HEK293 (cell line): ENCODE results near the gene ATP4A.

Experiments used
- CTCF ChIA-PET: fragments of 350-600 bp; formaldehyde crosslinking; extraction: SDS; loops from one replicate; lab custom pipeline; 2021; ENCODE audit warnings: antibody characterized with exemption; lab: Yijun Ruan, JAX
- POLR2A ChIA-PET: fragments of 300-600 bp; formaldehyde crosslinking; extraction: SDS; loops from one replicate; lab custom pipeline; 2020; ENCODE audit warnings: antibody characterized with exemption, inconsistent platforms; lab: Yijun Ruan, JAX
- H3K27ac ChIP-seq: fragments of 200-500 bp; sonication (Bioruptor generic); 2 replicates; pipeline ENCODE4 v1.5.1; 2014; ENCODE audit warnings: low read depth, low read length, control low read depth, inconsistent platforms; ENCODE audit errors: extremely low read depth
- H3K36me3 ChIP-seq, 2 experiments: fragments of 200-500 bp in 1 of 2; sonication (Bioruptor generic) in 1 of 2; 1 replicate in 1 of 2; 2 replicates in 1 of 2; pipeline ENCODE4 v1.5.1; 2014 to 2017; ENCODE audit warnings: inconsistent platforms in 2 of 2, low read length in 2 of 2; ENCODE audit not compliant: control insufficient read depth in 2 of 2, insufficient read depth in 1 of 2
- H3K4me1 ChIP-seq: fragments of 200-500 bp; sonication (Bioruptor generic); 2 replicates; pipeline ENCODE4 v1.5.1; 2014; ENCODE audit warnings: mild to moderate bottlenecking, low read length, inconsistent platforms; ENCODE audit not compliant: control insufficient read depth, insufficient read depth
- H3K4me3 ChIP-seq: 2 replicates; pipeline ENCODE4 v1.5.1; 2011; ENCODE audit warnings: low read depth, mild to moderate bottlenecking, control low read depth, low read length, moderate library complexity
- H3K9me3 ChIP-seq: fragments of 200-500 bp; sonication (Bioruptor generic); 2 replicates; pipeline ENCODE4 v1.5.1; 2014; ENCODE audit warnings: low read depth, low read length, inconsistent platforms; ENCODE audit not compliant: control insufficient read depth, insufficient read depth
- ATF2 ChIP-seq: fragments of 450-650 bp; formaldehyde crosslinking; IDR thresholded peaks from 2 replicates; pipeline ENCODE4 v1.5.1; 2016; ENCODE audit warnings: missing biosample characterization, missing genetic modification characterization, low read depth
- FEZF1 ChIP-seq: fragments of 450-650 bp; formaldehyde crosslinking; IDR thresholded peaks from 2 replicates; pipeline ENCODE4 v1.5.1; 2016; ENCODE audit warnings: missing biosample characterization, missing genetic modification characterization
- HIC1 ChIP-seq: fragments of 450-650 bp; formaldehyde crosslinking; IDR thresholded peaks from 2 replicates; pipeline ENCODE4 v1.5.1; 2016; ENCODE audit warnings: missing biosample characterization, missing genetic modification characterization
- IKZF3 ChIP-seq: fragments of 450-650 bp; IDR thresholded peaks from 2 replicates; pipeline ENCODE4 v1.5.0; 2018; ENCODE audit warnings: missing biosample characterization, mild to moderate bottlenecking, missing genetic modification characterization, moderate library complexity
- KLF7 ChIP-seq: fragments of 450-650 bp; formaldehyde crosslinking; IDR thresholded peaks from 2 replicates; pipeline ENCODE4 v1.5.1; 2016; ENCODE audit warnings: missing biosample characterization, missing genetic modification characterization, borderline replicate concordance
- KLF9 ChIP-seq: fragments of 450-650 bp; formaldehyde crosslinking; IDR thresholded peaks from 2 replicates; pipeline ENCODE4 v1.5.1; 2016; ENCODE audit warnings: missing biosample characterization, missing genetic modification characterization, low read depth
- MEIS1 ChIP-seq: sonication (generic); formaldehyde crosslinking; IDR thresholded peaks from 2 replicates; pipeline ENCODE4 v1.8.1; 2022; ENCODE audit warnings: missing genetic modification reagents, mild to moderate bottlenecking, borderline replicate concordance
- OVOL3 ChIP-seq: fragments of 450-650 bp; formaldehyde crosslinking; IDR thresholded peaks from 2 replicates; pipeline ENCODE4 v1.5.1; 2016; ENCODE audit warnings: missing biosample characterization, missing genetic modification characterization
- PRDM1 ChIP-seq: fragments of 450-650 bp; formaldehyde crosslinking; IDR thresholded peaks from 2 replicates; pipeline ENCODE4; 2016; ENCODE audit warnings: missing biosample characterization, missing genetic modification characterization
- SP2 ChIP-seq: fragments of 450-650 bp; formaldehyde crosslinking; IDR thresholded peaks from 2 replicates; pipeline ENCODE4 v1.5.1; 2016; ENCODE audit warnings: missing biosample characterization, missing genetic modification characterization
- SP3 ChIP-seq: fragments of 450-650 bp; formaldehyde crosslinking; IDR thresholded peaks from 2 replicates; pipeline ENCODE4 v1.5.1; 2016; ENCODE audit warnings: missing biosample characterization, missing genetic modification characterization
- TRIM28 ChIP-seq: IDR thresholded peaks from 2 replicates; pipeline ENCODE4 v1.6.1; 2011; ENCODE audit warnings: low read length, control low read depth, borderline replicate concordance
- ZNF16 ChIP-seq: fragments of 450-650 bp; formaldehyde crosslinking; IDR thresholded peaks from 2 replicates; pipeline ENCODE4 v1.5.1; 2016; ENCODE audit warnings: low read depth, missing biosample characterization, missing genetic modification characterization
- ZNF223 ChIP-seq: fragments of 450-650 bp; formaldehyde crosslinking; IDR thresholded peaks from 2 replicates; pipeline ENCODE4 v1.5.1; 2016; ENCODE audit warnings: missing biosample characterization, missing genetic modification characterization
- ZNF350 ChIP-seq: fragments of 450-650 bp; formaldehyde crosslinking; IDR thresholded peaks from 2 replicates; pipeline ENCODE4 v1.5.0; 2017; ENCODE audit warnings: missing biosample characterization, mild to moderate bottlenecking, missing genetic modification characterization
- ZNF416 ChIP-seq: fragments of 450-650 bp; formaldehyde crosslinking; IDR thresholded peaks from 2 replicates; pipeline ENCODE4 v1.5.1; 2016; ENCODE audit warnings: missing biosample characterization, missing genetic modification characterization
- ZNF423 ChIP-seq: fragments of 450-650 bp; formaldehyde crosslinking; IDR thresholded peaks from 2 replicates; pipeline ENCODE4 v1.5.1; 2016; ENCODE audit warnings: missing biosample characterization, missing genetic modification characterization
- ZNF426 ChIP-seq: fragments of 450-650 bp; formaldehyde crosslinking; IDR thresholded peaks from 2 replicates; pipeline ENCODE4 v1.5.1; 2017; ENCODE audit warnings: missing biosample characterization, missing genetic modification characterization, mild to moderate bottlenecking, inconsistent platforms, moderate library complexity
- ZNF473 ChIP-seq: fragments of 450-650 bp; formaldehyde crosslinking; IDR thresholded peaks from 2 replicates; pipeline ENCODE4 v1.5.1; 2017; ENCODE audit warnings: missing biosample characterization, missing genetic modification characterization
- ZNF558 ChIP-seq: fragments of 450-650 bp; formaldehyde crosslinking; IDR thresholded peaks from 2 replicates; pipeline ENCODE4 v1.5.1; 2016; ENCODE audit warnings: missing biosample characterization, missing genetic modification characterization
- ZNF707 ChIP-seq: fragments of 450-650 bp; formaldehyde crosslinking; IDR thresholded peaks from 2 replicates; pipeline ENCODE4 v1.5.1; 2016; ENCODE audit warnings: missing biosample characterization, missing genetic modification characterization
- ZNF747 ChIP-seq: fragments of 450-650 bp; formaldehyde crosslinking; IDR thresholded peaks from 2 replicates; pipeline ENCODE4 v1.5.1; 2016; ENCODE audit warnings: missing biosample characterization, missing genetic modification characterization
- ZNF777 ChIP-seq: fragments of 450-650 bp; formaldehyde crosslinking; IDR thresholded peaks from 2 replicates; pipeline ENCODE4 v1.5.1; 2017; ENCODE audit warnings: missing biosample characterization, missing genetic modification characterization, borderline replicate concordance
- ZSCAN18 ChIP-seq: fragments of 450-650 bp; formaldehyde crosslinking; IDR thresholded peaks from 2 replicates; pipeline ENCODE4 v1.5.1; 2016; ENCODE audit warnings: missing biosample characterization, missing genetic modification characterization
- ZSCAN23 ChIP-seq: fragments of 450-650 bp; formaldehyde crosslinking; IDR thresholded peaks from 2 replicates; pipeline ENCODE4 v1.5.1; 2016; ENCODE audit warnings: missing biosample characterization, missing genetic modification characterization
- ZSCAN4 ChIP-seq: fragments of 450-650 bp; formaldehyde crosslinking; IDR thresholded peaks from 2 replicates; pipeline ENCODE4 v1.5.1; 2017; ENCODE audit warnings: missing biosample characterization, missing genetic modification characterization
- ZXDB ChIP-seq: fragments of 450-650 bp; formaldehyde crosslinking; IDR thresholded peaks from 2 replicates; pipeline ENCODE4 v1.5.1; 2016; ENCODE audit warnings: missing biosample characterization, missing genetic modification characterization

ATP4A gene

DNA sequence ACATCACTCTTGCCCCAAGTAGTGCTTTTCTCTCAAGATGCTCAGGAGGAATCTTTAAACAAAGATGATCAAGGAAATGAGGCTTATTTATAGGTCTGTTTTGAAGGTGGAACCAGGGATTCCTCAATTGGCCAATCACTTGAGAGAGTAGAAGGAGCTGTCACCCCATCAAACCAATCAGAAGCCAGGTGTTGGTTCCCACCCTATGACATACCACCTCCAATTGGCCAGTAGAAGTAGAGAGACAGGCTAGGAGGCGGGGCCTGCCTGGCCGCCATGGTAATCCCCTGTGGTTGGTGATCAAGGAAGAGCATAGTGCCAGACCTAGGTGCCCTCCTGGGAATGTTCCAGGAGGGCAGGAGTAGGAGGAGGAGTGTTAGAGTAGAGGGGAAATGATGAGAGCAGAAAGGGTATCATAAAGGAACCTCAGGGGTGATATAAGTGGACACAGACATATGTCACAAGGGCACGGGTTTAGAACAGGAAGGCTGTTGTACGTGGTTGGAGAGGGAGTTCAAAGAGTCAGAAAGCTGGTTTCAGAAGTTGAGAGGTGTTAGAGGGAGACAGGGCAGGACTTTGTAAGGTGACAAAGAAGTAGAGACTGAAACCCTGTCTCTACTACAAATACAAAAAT, 33.0 kb upstream of the ATP4A start:
- Histone ChIP-seq H3K4me1 (0 out of 2 replicates have a peak, but pooled peaks cover 2% of the 10 kb centered on the region), H3K9me3 (no peaks in the 10 kb centered on the region), H3K27ac (no peak overlapping the region), H3K4me3 (no peak overlapping the region), H3K36me3 (no peaks in the 10 kb centered on the region; a peak in 1 of 3 replicates)
- ChIA-PET POLR2A (no interaction called here), CTCF (interaction anchor here (0.5 to 2.7 kb wide), 5 partner anchors 10 to 287 kb away, joined by 3 to 14 read pairs (median 3); no protein-coding TSS in a partner anchor)
- no peak for TF ChIP-seq ZNF16 (tag by site-specific recombination)
- TF ChIP-seq ZXDB (tag by site-specific recombination) = no peak
- 0 out of 2 replicates have a peak, but pooled peaks have one; percentile 15 for TF ChIP-seq ZNF350 (tag by site-specific recombination)
- no peak for TF ChIP-seq KLF9 (tag by site-specific recombination)
- TF ChIP-seq IKZF3 (tag by site-specific recombination) = no peak
- no peak for TF ChIP-seq ZNF426 (tag by site-specific recombination)
- TF ChIP-seq ZSCAN18 = no peak
- no peak for TF ChIP-seq ZNF423 (tag by site-specific recombination)
- no peak for TF ChIP-seq ZNF473
- no peak for TF ChIP-seq FEZF1
- no peak for TF ChIP-seq SP3 (tag by site-specific recombination)
- TF ChIP-seq ATF2 = no peak
- peak; percentile 69 for TF ChIP-seq SP2 (tag by site-specific recombination)
- TF ChIP-seq ZNF416 (tag by site-specific recombination) = no peak
- no peak for TF ChIP-seq ZNF747 (tag by site-specific recombination)

GRCh38 chr19:35595928-35596327, 32.5 kb upstream of the ATP4A start:
- POLR2A ChIA-PET = no interaction called here
- Histone ChIP-seq H3K9me3 (no peaks in the 10 kb centered on the region), H3K4me3 (no peak overlapping the region), H3K4me1 (0 out of 2 replicates have a peak, but pooled peaks cover 2% of the 10 kb centered on the region), H3K36me3 (no peaks in the 10 kb centered on the region; a peak in 1 of 3 replicates), H3K27ac (no peak overlapping the region)
- TF ChIP-seq ZNF777 (tag by site-specific recombination) = 0 out of 2 replicates have a peak, but pooled peaks have one; percentile 10
- TF ChIP-seq ZSCAN23 (tag by site-specific recombination) = no peak
- TF ChIP-seq OVOL3 (tag by site-specific recombination) = no peak
- TF ChIP-seq TRIM28 = no peak
- TF ChIP-seq ZNF223 = no peak
- TF ChIP-seq KLF7 (tag by site-specific recombination) = no peak
- peak; percentile 99 for TF ChIP-seq PRDM1 (tag by site-specific recombination)
- no peak for TF ChIP-seq ZNF558
- TF ChIP-seq HIC1 = no peak
- TF ChIP-seq MEIS1 = no peak
- no peak for TF ChIP-seq ZNF707 (tag by site-specific recombination)
- no peak for TF ChIP-seq ZSCAN4
- CTCF ChIA-PET = interaction anchor here (0.6 to 2.7 kb wide), 3 partner anchors 47 to 287 kb away, joined by 3 to 14 read pairs (median 5); no protein-coding TSS in a partner anchor
